Spleen (tissue), 7 donors: ENCODE results near the gene BCL11B.

ENCODE experiments used
- POLR2A ChIP-seq, 3 donors: fragments of 450-650 bp; IDR thresholded peaks; one replicate each; pipeline ENCODE4 v1.5.1; 2017; ENCODE audit warnings: antibody characterized with exemption in 3 of 3, mild to moderate bottlenecking in 1 of 3
- POLR2AphosphoS5 ChIP-seq, 3 donors: sonication (generic); formaldehyde crosslinking; IDR thresholded peaks; one replicate each; pipeline ENCODE4 v1.5.1; 2017; ENCODE audit warnings: antibody characterized with exemption in 3 of 3
- TF ChIP-seq, protein P1 (sequence below), 11 experiments: fragments of 200-600 bp in 7 of 11; fragments of 450-650 bp in 4 of 11; sonication (generic) in 4 of 11; IDR thresholded peaks in 8 of 11; conservative IDR thresholded peaks in 3 of 11; 1 replicate in 7 of 11; 2 replicates in 4 of 11; pipeline versions ENCODE4 v1.4.0 to v1.8.0; 2016 to 2021; ENCODE audit warnings: antibody characterized with exemption in 11 of 11, inconsistent platforms in 4 of 11, mild to moderate bottlenecking in 1 of 11
- donor health status: DM: no; HTN: no; CAD: no; lungs with moderate emphysema.
- donor health status: DM: no; HTN: no; CAD: no.
- donor health status: DM: no; HTN: no; CAD: no.

GRCh38 chr14:99258876-99259726, 12.9 kb downstream of the BCL11B start:
- TF ChIP-seq, protein P1, sequence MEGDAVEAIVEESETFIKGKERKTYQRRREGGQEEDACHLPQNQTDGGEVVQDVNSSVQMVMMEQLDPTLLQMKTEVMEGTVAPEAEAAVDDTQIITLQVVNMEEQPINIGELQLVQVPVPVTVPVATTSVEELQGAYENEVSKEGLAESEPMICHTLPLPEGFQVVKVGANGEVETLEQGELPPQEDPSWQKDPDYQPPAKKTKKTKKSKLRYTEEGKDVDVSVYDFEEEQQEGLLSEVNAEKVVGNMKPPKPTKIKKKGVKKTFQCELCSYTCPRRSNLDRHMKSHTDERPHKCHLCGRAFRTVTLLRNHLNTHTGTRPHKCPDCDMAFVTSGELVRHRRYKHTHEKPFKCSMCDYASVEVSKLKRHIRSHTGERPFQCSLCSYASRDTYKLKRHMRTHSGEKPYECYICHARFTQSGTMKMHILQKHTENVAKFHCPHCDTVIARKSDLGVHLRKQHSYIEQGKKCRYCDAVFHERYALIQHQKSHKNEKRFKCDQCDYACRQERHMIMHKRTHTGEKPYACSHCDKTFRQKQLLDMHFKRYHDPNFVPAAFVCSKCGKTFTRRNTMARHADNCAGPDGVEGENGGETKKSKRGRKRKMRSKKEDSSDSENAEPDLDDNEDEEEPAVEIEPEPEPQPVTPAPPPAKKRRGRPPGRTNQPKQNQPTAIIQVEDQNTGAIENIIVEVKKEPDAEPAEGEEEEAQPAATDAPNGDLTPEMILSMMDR (IDR thresholded peaks at IDR 0.05 in 8 of 11, conservative IDR thresholded peaks at IDR 0.05 in 3 of 11) = no peak
- TF ChIP-seq POLR2AphosphoS5 (IDR thresholded peaks at IDR 0.05) (peak in 1 of 3 donors; percentile 45), POLR2A (IDR thresholded peaks at IDR 0.05) (no peak)
